Adrenal gland (tissue), 12 donors: Measurements from ENCODE around the gene PTCD1. TPM values are rescaled to one million over a fixed set of nuclear protein-coding genes. Genes with fewer than 3 reads are reported as not detected.
A peak's percentile ranks its signal among the peaks of the same experiment; 100 is the strongest.
"Not testable (repeated sequence)": the region's sequence is repeated elsewhere in the genome, so short reads cannot be mapped to it uniquely, and the experiment has no call there.

ENCODE experiments used
- DNase-seq, 7 donors: peaks; one replicate each; pipeline ENCODE4 v3.0.0-alpha.2; 2019 to 2020
- H3K27ac ChIP-seq, 5 donors: fragments of 200-600 bp; sonication (generic) in 4 of 5; 1 replicate in 3 of 5; 2 replicates in 2 of 5; pipeline versions ENCODE4 v1.5.1 to v1.8.0; 2016 to 2020; ENCODE audit warnings: mild to moderate bottlenecking in 1 of 5
- H3K27me3 ChIP-seq: fragments of 200-600 bp; 2 replicates; pipeline ENCODE4 v1.8.0; 2021
- H3K36me3 ChIP-seq, 2 donors: fragments of 200-600 bp; replicated peaks in 1 of 2; 1 replicate in 1 of 2; 2 replicates in 1 of 2; pipeline versions ENCODE4 v1.5.1 to v1.8.0; 2018 to 2022
- H3K4me1 ChIP-seq, 2 donors: fragments of 200-600 bp; replicated peaks in 1 of 2; 1 replicate in 1 of 2; 2 replicates in 1 of 2; pipeline versions ENCODE4 v1.5.1 to v1.8.0; 2018 to 2021
- H3K4me3 ChIP-seq, 4 donors: fragments of 200-600 bp; sonication (generic) in 3 of 4; one replicate each; pipeline ENCODE4 v1.5.1; 2016 to 2018
- H3K9me3 ChIP-seq, 3 donors: fragments of 200-600 bp; sonication (generic) in 1 of 3; replicated peaks in 1 of 3; 1 replicate in 2 of 3; 2 replicates in 1 of 3; pipeline versions ENCODE4 v1.5.1 to v1.8.0; 2016 to 2021
- CTCF ChIP-seq, 6 experiments: fragments of 450-650 bp in 4 of 6; fragments of 200-600 bp in 2 of 6; sonication (generic) in 1 of 6; IDR thresholded peaks; 1 replicate in 5 of 6; 2 replicates in 1 of 6; pipeline versions ENCODE4 v1.5.1 to v1.8.0; 2016 to 2021; ENCODE audit warnings: antibody characterized with exemption in 6 of 6, mild to moderate bottlenecking in 2 of 6, moderate library complexity in 1 of 6
- POLR2A ChIP-seq, 2 donors: fragments of 450-650 bp; IDR thresholded peaks; one replicate each; pipeline ENCODE4 v1.6.1; 2017; ENCODE audit warnings: antibody characterized with exemption in 2 of 2, mild to moderate bottlenecking in 2 of 2, moderate library complexity in 1 of 2
- WGBS, 4 donors: extraction: QIAGEN DNeasy Blood & Tissue Kit in 2 of 4; methylation state at CpG; one replicate each; pipeline versions ENCODE4 v1.1.5 to v1.1.7; 2013 to 2017; 5-methylcytosine and 5-hydroxymethylcytosine counted together
- intact Hi-C, 2 donors: fragments of 100-400 bp; cut with DNase I; formaldehyde crosslinking; loops; one replicate each; pipeline versions ENCODE4 v1.14.1 to v1.15.0; 2022 to 2023
- polyA plus RNA-seq, 3 donors: library from polyadenylated mRNA; stranded (reverse); fragments of 200-250 nt in 2 of 3; fragments of 350-450 nt in 1 of 3; fragmentation: Illumina TruSeq in 1 of 3; extraction: RNeasy Lipid Tissue Mini Kit (QIAGEN cat#74804) in 1 of 3; gene quantifications; one replicate each; pipeline ENCODE4 v1.2.3, GENCODE V29; 2013 to 2014
- total RNA-seq, 9 donors: library from RNA; depleted of rRNA in 4 of 9; stranded (reverse); fragments of >200 nt in 4 of 9; fragments of 120-200 nt in 1 of 9; fragmentation: NEBNext Ultra II Directional in 1 of 9; extraction: Animal tissue kit (Norgen Biotek cat#: 25700) in 1 of 9; gene quantifications; one replicate each; pipeline versions ENCODE4 v1.1.0 to v1.2.4, GENCODE V29; 2013 to 2023
- donor health status: healthy with polysubstance abuse.
- donor health status: Bipolar disorder and iron deficiency.
- donor health status: DM: yes; HTN: yes; CAD: no.
- donor health status: DM: no; HTN: no; CAD: no.
- donor health status: DM: no; HTN: no; CAD: no.
- donor health status: DM: yes; HTN: yes; CAD: no.

Gene PTCD1
- total and polyA plus RNA-seq, 12 donors, result 2.5 to 9.2 (median 6.0) TPM

DNA sequence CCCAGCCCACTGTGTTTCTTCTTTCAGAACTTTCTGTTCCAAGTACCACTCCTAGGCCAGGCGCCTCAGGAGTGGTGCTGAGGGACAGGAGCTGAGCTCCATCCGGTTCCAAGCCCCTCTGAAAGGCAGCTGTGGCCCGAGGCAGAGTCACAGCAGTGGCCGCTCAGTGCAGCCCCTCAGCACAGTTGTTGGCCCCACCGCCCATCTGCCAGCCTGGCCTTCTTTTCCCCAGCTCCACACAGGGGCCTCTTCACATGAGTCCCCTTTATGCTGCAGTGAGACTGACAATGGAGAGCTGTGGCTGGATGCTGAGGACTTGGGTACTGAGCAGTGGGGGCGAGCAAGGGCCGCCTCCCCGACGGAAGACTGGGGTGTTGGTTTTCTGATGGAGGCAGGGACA lies 20.3 kb downstream of the PTCD1 start:
- no peaks in the 10 kb centered on the region for H3K27me3 ChIP-seq
- 85 to 94% (median 89%) methylated on average over 6 to 9 of the region's 9 CpGs for WGBS, 4 donors
- H3K4me3 ChIP-seq, result no peak overlapping the region
- no peaks in the 10 kb centered on the region for H3K4me1 ChIP-seq
- DNase-seq, result no peak
- H3K36me3 ChIP-seq, result peaks cover 0 to 81% of the 10 kb centered on the region in 2 donors
- intact Hi-C loops, result loop anchor here in 1 of 2 donors (5.0 kb wide), 1 partner anchor 56 kb away; no protein-coding TSS in a partner anchor
- TF ChIP-seq CTCF (IDR thresholded peaks at IDR 0.05) (no peak), POLR2A (IDR thresholded peaks at IDR 0.05) (no peak)
- H3K9me3 ChIP-seq, result no peaks in the 10 kb centered on the region
- no peak overlapping the region for H3K27ac ChIP-seq

DNA sequence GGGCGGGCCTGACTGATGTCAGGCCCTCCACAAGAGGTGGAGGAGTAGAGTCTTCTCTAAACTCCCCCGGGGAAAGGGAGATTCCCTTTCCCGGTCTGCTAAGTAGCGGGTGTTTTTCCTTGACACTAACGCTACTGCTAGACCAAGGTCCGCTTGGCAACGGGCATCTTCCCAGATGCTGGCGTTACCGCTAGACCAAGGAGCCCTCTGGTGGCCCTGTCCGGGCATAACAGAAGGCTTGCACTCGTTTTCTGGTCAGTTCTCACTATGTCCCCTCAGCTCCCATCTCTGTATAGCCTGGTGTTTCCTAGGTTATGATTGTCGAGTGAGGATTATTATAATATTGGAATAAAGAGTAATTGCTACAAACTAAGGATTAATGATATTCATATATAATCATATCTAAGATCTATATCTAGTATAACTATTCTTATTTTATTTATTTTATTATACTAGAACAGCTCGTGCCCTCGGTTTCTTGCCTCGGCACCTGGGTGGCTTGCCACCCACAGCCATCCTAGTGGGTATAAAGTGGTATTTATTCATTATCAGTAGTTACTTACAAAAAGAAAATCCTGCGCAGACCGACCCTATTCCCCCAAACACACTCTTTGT lies 23.0 kb downstream of the PTCD1 start:
- not testable (repeated sequence) for H3K4me3 ChIP-seq, H3K9me3 ChIP-seq, H3K27me3 ChIP-seq, H3K4me1 ChIP-seq
- DNase-seq, result peak; percentile 75 to 92 (median 80)
- peak overlapping the region in 1 of 5 donors; percentile 54 for H3K27ac ChIP-seq
- H3K36me3 ChIP-seq, result peaks cover 0 to 97% of the 10 kb centered on the region in 2 donors
- TF ChIP-seq CTCF (IDR thresholded peaks at IDR 0.05), result peak; percentile 57 to 81 (median 68)
- intact Hi-C loops, result loop anchor here in 1 of 2 donors (5.0 kb wide), 1 partner anchor 53 kb away; no protein-coding TSS in a partner anchor
- WGBS, 4 donors, result 47 to 54% (median 53%) methylated on average over 17 of the region's 17 CpGs

DNA sequence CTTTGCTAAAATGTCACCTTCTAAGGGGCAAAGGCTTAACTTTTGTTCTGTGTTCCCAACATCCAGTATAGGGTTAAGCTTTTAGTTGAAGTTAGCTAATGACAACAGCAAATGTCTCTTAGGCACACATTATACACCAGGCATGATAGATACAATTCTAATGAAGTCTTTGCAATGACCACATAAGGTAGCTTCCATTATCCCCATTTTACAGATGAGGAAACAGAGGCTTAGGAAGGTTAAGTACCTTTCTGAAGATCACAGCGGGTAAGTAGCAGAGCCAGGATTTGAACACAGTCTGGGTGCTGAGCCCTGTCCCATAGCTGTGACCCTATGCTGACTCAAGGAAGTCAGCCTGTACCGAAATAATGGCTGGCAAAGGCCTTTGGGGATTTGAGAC lies 28.0 kb downstream of the PTCD1 start:
- WGBS, 4 donors, result 79 to 100% (median 96%) methylated on average over 2 of the region's 2 CpGs
- Histone ChIP-seq H3K36me3 (peaks cover 0 to 52% of the 10 kb centered on the region in 2 donors), H3K4me3 (no peak overlapping the region), H3K27ac (no peak overlapping the region), H3K27me3 (no peaks in the 10 kb centered on the region), H3K9me3 (no peaks in the 10 kb centered on the region), H3K4me1 (peaks cover 16 to 34% of the 10 kb centered on the region in 2 donors)
- no peak for DNase-seq
- intact Hi-C loops, result no loop called here
- TF ChIP-seq CTCF (IDR thresholded peaks at IDR 0.05), result no peak
- TF ChIP-seq POLR2A (IDR thresholded peaks at IDR 0.05), result no peak

GRCh38 chr7:99409806-99410205 lies 28.8 kb downstream of the PTCD1 start:
- Histone ChIP-seq H3K4me1 (peaks cover 16 to 39% of the 10 kb centered on the region in 2 donors), H3K4me3 (peak overlapping the region in 2 of 4 donors; percentile 83 to 99), H3K27ac (peak overlapping the region in 3 of 5 donors; percentile 91 to 99 (median 98)), H3K36me3 (peaks cover 0 to 44% of the 10 kb centered on the region in 2 donors), H3K27me3 (no peaks in the 10 kb centered on the region), H3K9me3 (no peaks in the 10 kb centered on the region)
- WGBS, 4 donors, result 22 to 31% (median 24%) methylated on average over 3 of the region's 3 CpGs
- intact Hi-C loops, result no loop called here
- TF ChIP-seq POLR2A (IDR thresholded peaks at IDR 0.05), result no peak
- TF ChIP-seq CTCF (IDR thresholded peaks at IDR 0.05), result no peak
- no peak for DNase-seq
